ENCODE data around the gene SURF6.
"Not testable (repeated sequence)": the region's sequence is repeated elsewhere in the genome, so short reads cannot be mapped to it uniquely, and the experiment has no call there.

SURF6 gene

DNA sequence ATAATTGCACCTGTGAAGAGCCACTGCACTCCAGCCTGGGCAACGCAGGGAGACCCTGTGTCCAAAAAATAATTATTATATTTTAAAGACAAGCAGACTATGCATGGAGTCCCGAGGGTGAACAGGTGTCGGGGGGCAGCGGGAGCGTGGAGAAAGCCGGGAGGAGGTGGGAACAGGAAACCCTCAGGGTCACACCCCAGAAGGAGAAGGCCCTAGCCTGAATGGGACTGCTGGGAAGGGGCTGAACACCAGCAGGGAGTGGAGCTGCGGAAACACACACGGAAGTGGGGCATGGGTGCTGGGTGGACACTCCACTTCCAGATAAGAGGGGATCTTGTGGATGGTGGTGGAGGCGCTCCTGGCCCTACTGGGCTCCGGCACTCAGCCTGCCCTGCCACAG is 12.8 kb downstream of the SURF6 start:
- no peak for DNase-seq

DNA sequence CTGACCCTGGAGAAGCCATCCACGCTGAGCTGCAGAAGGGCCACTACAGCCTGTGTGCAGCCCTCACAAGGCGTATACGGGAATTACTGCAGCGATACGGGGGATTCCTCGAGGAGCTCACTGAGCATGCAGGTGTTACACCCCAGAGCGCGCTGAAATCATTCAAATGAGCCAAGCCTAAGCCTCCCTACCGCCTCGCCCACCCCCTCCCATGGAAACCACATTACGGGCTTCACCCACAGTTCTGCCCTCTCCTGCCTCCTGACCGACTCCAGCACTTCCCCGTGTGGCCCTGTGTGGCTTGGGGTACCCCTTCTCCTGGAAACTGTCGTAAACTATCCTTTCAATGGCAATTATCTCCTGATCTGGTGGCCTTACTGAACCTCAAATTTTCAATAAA is 13.3 kb downstream of the SURF6 start:
- no peak for DNase-seq

GRCh38 chr9:133321411-133321935 is 14.5 kb downstream of the SURF6 start:
- DNase-seq = no peak

GRCh38 chr9:133320421-133320881 is 15.5 kb downstream of the SURF6 start:
- no peak for DNase-seq

DNA sequence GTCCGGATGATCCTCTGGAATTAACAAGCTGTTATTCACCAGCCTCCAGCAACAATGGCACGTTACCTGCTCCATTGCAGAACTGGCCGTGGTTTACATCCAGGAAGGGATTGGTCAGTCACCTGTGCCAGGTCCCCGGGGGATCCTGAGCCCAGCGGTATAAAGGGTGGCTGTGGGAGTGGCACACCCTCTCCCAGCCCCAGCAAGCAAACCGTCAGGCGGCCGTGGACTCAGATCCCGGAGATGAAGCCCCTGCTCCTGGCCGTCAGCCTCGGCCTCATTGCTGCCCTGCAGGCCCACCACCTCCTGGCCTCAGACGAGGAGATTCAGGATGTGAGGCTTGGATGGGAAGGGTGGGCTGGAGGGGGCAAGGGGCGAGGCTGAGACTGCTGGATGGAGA is 18.4 kb downstream of the SURF6 start:
- DNase-seq = not testable (repeated sequence)

- no peak for DNase-seq
Observed at GRCh38 chr9:133315997-133316396, 20.0 kb downstream of the SURF6 start.

GRCh38 chr9:133309608-133310007 is 26.4 kb downstream of the SURF6 start:
- no peak for DNase-seq

GRCh38 chr9:133307301-133307700 is 28.7 kb downstream of the SURF6 start:
- no peak for DNase-seq

GRCh38 chr9:133306242-133307204 is 29.5 kb downstream of the SURF6 start:
- no peak for DNase-seq

- DNase-seq = no peak
Observed at GRCh38 chr9:133305731-133306130, 30.3 kb downstream of the SURF6 start.

DNA sequence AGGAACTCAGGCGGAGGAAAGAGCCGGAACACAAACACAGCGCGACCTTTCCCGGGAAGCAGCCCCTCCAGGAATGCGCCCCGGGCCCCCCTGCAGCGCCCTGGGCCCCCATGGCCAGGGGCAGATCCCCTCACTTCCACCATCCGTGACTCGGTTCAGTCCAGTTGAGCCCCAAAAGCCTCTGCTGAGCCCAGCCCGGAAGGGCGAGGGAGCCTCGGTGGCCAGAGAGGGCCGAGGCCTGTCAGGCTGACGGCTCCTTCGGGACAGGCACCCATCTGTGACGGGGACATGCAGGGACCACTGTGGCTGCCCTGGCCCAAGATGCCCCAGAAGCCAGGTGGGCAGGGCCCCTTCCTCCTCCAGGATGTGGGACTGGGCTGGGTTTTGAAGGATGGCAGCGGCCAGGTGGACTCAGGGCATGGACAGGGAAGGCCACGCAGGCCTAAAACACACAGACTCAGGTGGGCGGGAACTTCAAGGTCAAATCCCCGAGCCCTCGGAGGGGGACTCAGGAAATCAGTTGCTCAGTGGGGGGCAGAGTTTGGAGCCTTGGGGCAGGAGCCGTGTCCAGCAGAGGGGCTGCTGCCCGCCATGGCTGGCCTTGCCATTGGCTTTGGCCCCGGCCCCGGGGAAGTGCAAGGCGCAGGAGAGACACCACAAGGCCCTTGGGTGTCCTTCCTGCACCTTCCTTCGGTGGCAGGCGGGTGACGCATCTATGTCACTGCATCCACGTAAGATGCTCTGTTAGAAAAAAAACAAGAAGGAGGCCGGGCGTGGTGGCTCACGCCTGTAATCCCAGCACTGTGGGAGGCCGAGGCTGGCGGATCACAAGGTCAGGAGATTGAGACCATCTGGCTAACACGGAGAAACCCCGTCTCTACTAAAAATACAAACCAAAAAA is 31.3 kb downstream of the SURF6 start:
- no peak for DNase-seq

GRCh38 chr9:133304158-133304470 is 31.9 kb downstream of the SURF6 start:
- DNase-seq = no peak

GRCh38 chr9:133303266-133304157 is 32.5 kb downstream of the SURF6 start:
- DNase-seq = no peak

GRCh38 chr9:133301253-133302230 is 34.4 kb downstream of the SURF6 start:
- DNase-seq = no peak

DNA sequence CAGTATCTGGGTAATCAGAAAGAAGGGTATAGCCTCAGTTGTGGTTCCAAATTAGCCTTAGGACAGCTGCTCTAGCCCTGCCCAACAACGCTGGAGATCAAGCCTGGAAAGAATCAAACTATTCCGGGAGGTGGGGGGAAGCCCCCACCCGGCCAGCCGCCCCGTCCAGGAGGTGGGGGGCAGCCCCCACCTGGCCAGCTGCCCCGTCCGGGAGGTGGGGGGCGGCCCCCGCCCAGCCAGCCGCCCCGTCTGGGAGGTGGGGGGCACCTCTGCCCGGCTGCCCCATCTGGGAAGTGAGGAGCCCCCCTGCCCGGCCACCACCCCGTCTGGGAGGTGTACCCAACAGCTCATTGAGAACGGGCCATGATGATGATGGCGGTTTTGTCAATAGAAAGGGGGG is 36.0 kb downstream of the SURF6 start:
- not testable (repeated sequence) for DNase-seq

- DNase-seq = no peak
Observed at GRCh38 chr9:133294257-133294656, 41.7 kb downstream of the SURF6 start.

GRCh38 chr9:133290751-133291302 is 45.2 kb downstream of the SURF6 start:
- DNase-seq = no peak

- no peak for DNase-seq
Observed at GRCh38 chr9:133286523-133286922, 49.5 kb downstream of the SURF6 start.

DNA sequence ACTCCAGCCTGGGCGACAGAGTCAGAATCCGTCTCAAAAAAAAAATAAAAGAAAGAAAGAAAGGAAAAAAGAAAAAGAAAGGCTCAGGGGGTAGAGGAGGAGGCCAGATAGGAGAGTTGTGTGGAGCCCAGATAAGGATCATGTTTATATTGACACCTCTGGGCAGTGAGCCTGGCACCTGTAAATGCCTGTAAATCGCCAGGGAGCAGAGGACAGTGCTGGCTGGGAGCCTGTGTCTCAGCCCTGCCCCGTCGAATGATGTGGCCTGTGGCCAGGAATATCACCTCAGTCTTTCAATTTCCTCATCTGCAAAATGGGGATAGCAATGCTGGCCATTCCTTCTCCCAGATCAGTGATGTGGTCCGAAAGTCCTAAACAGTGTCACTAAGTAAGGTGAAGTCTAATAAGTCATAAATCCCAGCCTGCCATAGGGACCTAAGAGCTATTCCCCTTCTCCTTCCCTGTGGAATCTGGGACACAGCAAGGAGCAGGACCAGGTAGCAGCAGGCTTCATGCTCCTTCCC is 50.7 kb downstream of the SURF6 start:
- no peak for DNase-seq

DNA sequence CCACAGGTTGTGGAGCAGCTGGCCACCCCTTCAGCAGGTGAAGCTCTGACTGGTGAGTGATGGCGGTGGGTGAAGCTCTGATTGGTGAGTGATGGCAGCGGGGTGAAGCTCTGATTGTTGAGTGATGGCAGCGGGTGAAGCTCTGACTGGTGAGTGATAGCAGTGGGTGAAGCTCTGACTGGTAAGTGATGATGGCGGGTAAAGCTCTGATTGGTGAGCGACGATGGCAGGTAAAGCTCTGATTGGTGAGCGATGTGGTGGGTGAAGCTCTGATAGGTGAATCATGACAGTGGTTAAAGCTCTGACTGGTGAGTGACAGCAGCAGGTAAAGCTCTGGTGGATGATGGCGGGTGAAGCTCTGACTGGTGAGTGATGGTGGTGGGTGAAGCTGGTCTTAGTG is 51.6 kb downstream of the SURF6 start:
- DNase-seq = no peak
